Stimulated activated CD8-positive, alpha-beta memory T cell treated with anti-CD3 and anti-CD28 coated beads, Interleukin-15, amount 100 ng/mL, for 48 hours (primary cell): Measurements from ENCODE around the gene ECM1.

Experiments used
- DNase-seq, 2 donors: peaks; one replicate each; pipeline ENCODE4 v3.0.0-alpha.2; 2020; ENCODE audit warnings: low read depth in 2 of 2

The ECM1 gene

GRCh38 chr1:150545486-150546032, 37.6 kb downstream of the ECM1 start:
- no peak for DNase-seq

GRCh38 chr1:150546294-150546937, 38.5 kb downstream of the ECM1 start:
- no peak for DNase-seq

GRCh38 chr1:150548324-150548631, 40.4 kb downstream of the ECM1 start:
- DNase-seq = no peak

GRCh38 chr1:150548632-150549495, 41.0 kb downstream of the ECM1 start, which contains the start of gene ADAMTSL4:
Gene ADAMTSL4, plus strand, starts transcription at chr1:150549408. Its CDS starts 2,881 bp downstream, at chr1:150552289.
- no peak for DNase-seq

GRCh38 chr1:150549496-150550221, 41.8 kb downstream of the ECM1 start:
- DNase-seq = no peak

GRCh38 chr1:150550222-150551050, 42.5 kb downstream of the ECM1 start:
- no peak for DNase-seq

- DNase-seq = no peak
Observed at GRCh38 chr1:150551051-150551783, 43.3 kb downstream of the ECM1 start.

GRCh38 chr1:150551784-150552127, 43.8 kb downstream of the ECM1 start:
- DNase-seq = no peak

GRCh38 chr1:150552128-150552910, 44.4 kb downstream of the ECM1 start:
- no peak for DNase-seq

GRCh38 chr1:150552911-150553289, 45.0 kb downstream of the ECM1 start:
- DNase-seq = no peak

GRCh38 chr1:150553392-150554085, 45.6 kb downstream of the ECM1 start:
- no peak for DNase-seq

GRCh38 chr1:150554086-150554452, 46.2 kb downstream of the ECM1 start:
- DNase-seq = no peak

GRCh38 chr1:150555198-150555970, 47.5 kb downstream of the ECM1 start:
- no peak for DNase-seq

- DNase-seq = no peak
Observed at GRCh38 chr1:150555971-150556865, 48.3 kb downstream of the ECM1 start.

- DNase-seq = no peak
Observed at GRCh38 chr1:150557065-150557600, 49.2 kb downstream of the ECM1 start.

- DNase-seq = no peak
Observed at GRCh38 chr1:150557813-150558212, 49.9 kb downstream of the ECM1 start.

GRCh38 chr1:150558303-150558704, 50.4 kb downstream of the ECM1 start:
- no peak for DNase-seq
